GM11168 (cell line): Measurements from ENCODE around the gene C4A.
"Not testable (repeated sequence)": the region's sequence is repeated elsewhere in the genome, so short reads cannot be mapped to it uniquely, and the experiment has no call there.

Experiments used
- in situ Hi-C: fragments of 300-500 bp; cut with MboI; formaldehyde crosslinking; loops from one replicate; pipeline ENCODE4 v1.12.0; 2022; ENCODE audit warnings: low sequenced_read_pairs; ENCODE audit not compliant: unreplicated experiment

Gene C4A

DNA sequence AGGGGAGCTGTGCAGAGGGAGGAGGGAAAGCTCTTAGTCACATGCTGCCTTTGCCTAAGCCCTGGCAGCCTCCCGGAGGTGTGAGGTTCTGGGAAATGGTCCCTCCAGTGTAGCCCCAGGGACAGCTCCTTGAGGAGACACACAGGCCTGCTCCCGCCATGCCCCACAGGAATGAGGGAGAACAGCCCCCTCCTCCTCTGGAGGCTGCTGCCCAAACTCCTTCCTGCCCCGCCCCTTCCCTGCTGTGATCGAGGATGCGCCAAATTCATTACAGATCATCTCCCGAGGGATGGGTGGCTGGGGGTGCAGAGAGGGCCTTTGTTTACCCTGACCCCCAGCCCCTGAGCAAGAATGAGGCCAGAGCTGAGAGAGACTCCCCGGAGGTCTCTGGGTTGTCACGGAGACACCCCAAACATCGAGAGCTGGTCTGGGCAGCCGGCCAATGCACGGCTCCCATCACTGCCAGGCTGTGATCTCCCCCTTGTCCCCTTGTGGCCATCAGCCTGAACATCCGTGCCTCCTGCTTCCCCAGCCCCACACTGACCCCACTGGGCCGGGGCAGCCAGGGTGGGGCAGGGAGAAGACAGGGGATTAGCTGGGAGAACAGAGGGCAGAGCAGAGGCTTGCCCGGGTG is 64.7 kb downstream of the C4A start:
- in situ Hi-C loops, result no loop called here

DNA sequence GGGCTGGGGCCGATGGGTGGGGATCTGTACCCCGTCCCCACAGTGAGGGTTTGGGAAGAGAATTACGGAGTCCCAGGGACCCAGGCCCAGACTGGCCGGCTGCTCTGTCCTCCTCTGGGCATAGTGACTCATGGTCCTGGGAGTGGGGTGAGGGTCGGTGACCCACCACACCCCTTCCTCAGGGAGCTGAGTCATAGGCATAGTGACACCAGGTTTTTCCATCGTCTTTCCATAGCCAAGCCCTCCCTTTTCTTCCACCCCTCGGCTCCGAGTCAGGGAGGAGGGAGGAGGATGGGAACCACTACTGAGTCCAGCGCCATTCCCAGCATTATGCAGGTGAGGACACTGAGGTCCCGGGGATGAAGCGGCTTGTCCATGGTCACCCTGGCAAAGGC is 65.2 kb downstream of the C4A start:
- in situ Hi-C loops, result no loop called here

DNA sequence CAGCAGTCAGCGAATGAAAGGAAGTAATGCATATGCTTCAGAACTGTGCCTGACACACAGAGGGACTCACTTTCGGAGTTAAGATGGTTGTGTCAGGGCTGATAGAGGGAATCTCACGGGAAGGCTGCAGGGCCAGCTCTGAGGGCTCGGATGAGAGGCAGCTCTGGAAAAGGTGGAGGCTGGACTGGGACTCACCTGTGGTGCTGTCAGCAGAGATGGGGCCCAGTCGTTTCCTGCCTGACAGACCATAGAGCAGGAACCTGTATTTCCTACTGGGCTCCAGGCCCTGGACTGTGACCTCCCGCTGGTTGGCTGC is 65.6 kb downstream of the C4A start:
- in situ Hi-C loops, result no loop called here

DNA sequence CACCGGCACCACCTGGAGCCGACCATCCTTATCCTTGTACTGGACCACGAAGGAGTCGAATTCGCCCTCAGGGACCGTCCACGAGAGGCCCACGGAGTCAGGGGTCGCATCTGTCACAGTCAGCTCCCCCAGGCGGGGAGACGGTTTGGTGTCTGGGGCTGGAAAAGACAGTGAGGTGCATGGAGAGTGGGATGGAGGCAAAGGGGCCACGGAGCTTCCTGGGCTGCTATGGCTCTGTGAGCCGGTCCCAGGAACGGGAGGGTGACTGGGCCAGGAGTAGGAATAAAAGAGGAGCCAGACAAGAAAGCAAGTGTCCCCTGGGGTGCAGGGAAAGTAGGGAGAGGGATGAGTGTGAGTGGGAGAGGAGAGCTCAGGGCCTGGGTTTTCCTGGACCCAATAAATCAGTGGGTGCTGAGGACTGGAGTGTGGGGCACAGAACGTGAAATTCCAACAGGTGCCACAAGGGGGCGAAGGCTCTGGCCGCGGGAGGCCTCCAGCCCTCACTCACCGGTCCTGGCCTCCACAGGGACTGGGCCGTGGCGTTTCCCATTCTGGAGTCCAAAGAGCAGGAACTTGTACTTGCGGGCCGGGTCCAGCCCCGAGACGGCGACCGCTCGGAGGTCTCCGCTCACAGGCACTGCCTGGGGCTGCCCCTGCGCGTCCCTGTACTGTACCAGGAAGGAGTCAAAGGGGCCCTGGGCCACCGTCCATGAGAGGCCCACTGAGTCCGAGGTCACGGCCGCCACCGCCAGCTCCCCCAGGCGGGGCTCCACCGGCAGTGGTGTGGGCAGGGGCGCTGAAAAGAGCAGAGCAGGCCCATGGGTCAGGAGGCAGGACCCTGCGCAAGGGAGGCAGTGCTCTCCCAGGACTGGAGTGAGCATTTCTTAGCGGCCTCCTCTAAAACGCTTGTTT is 66.3 kb downstream of the C4A start:
- in situ Hi-C loops, result no loop called here

DNA sequence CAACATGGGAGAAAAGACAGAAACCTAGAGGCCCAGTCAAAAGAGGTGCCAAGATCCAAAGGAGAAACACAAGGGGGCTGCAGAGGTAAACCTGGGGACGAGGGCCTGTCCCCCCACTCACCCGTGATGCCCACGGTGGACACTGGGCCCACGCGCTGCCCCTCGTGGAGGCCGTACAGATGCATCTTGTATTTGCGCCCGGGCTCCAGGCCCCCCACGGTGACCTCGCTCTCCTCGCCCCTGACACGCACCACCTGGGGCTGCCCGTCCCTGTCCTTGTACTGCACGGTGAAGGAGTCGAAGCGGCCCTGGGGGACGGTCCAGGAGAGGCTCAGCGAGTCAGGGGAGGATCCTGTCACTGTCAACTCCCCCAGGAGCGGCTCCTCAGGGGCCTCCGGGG is 67.3 kb downstream of the C4A start:
- in situ Hi-C loops, result not testable (repeated sequence)

DNA sequence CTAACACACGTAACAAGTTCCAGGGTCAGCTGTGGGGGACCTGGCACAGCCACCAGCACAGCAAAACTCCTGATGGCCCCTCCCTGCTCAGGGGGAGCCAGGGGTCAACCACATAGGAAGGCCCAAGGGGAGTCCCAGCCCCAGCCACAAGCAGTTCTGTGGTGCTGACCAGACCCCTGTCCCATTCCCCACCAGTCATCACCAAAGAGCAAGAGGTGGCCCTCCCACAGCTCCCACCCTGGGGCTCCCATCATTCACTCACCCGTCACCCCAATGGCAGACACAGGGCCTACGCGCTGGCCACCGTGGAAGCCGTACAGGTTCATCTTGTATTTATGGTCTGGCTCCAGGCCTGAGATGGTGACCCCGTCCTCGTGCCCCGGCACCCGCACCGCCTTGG is 67.9 kb downstream of the C4A start:
- in situ Hi-C loops, result loop anchor here (25.0 kb wide), 1 partner anchor 713 kb away; the partner anchor contains the start of gene HLA-DQB2

DNA sequence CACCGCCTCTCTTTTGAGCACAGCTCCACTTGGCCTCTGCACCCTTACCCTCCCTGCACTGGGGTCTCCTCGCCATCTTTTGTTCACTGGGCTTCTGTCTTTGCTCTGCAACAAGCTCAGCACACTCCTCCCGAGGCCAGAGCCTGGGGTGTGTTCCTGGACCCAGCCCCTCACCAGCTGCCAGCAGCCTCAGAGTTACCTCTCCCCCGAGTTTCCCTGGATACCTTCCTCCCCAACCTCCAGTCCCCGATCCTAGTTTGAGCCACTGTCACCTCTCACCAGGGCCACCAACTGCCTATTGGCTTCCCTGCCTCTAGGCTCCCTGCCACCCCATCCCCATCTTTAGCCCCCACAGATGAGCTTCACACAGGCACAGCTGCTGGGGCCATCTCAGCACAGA is 68.7 kb downstream of the C4A start:
- in situ Hi-C loops, result loop anchor here (25.0 kb wide), 1 partner anchor 712 kb away; the partner anchor contains the start of gene HLA-DQB2
